G401 (cell line): ENCODE measurements around the gene RNU2-1. TPM values are rescaled to one million over a fixed set of nuclear protein-coding genes. Genes with fewer than 3 reads are reported as not detected.
"Not testable (repeated sequence)": the region's sequence is repeated elsewhere in the genome, so short reads cannot be mapped to it uniquely, and the experiment has no call there.

Experiments used
- DNase-seq: peaks from one replicate; pipeline ENCODE4 v3.0.0-alpha.2; 2015; ENCODE audit warnings: low spot score
- in situ Hi-C: cut with HindIII; loops from 2 replicates; pipeline ENCODE4 v1.10.0; 2016; ENCODE audit warnings: low sequenced_read_pairs, mixed read lengths
- total RNA-seq: library from RNA; depleted of rRNA; stranded (reverse); fragments of >200 nt; shearing (Covaris generic); gene quantifications from 2 replicates; pipeline ENCODE4 v1.2.3, GENCODE V29; 2014; rRNA removed

The RNU2-1 gene
- not detected in 2 replicates for total RNA-seq

DNA sequence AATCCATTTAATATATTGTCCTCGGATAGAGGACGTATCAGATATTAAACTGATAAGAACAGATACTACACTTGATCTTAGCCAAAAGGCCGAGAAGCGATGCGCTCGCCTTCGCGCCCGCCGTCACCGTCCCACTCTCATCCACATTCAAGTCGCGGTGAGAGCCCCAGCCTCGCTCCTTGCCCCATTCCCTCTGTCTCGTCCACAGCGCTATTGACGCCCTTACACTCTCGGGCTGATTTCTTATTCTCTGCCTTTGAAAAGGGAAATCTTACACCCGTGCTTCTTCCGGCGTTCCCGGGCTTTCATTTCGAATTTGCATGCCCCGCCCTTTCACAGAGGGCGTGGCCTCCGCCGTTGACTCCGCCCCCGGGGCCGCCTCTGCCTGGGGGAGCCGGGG is at the start of gene RNU2-1:
Gene RNU2-1 (minus strand): TSS at position 101 of the 400 bp plus-strand sequence.
- in situ Hi-C loops, DNase-seq: not testable (repeated sequence)

DNA sequence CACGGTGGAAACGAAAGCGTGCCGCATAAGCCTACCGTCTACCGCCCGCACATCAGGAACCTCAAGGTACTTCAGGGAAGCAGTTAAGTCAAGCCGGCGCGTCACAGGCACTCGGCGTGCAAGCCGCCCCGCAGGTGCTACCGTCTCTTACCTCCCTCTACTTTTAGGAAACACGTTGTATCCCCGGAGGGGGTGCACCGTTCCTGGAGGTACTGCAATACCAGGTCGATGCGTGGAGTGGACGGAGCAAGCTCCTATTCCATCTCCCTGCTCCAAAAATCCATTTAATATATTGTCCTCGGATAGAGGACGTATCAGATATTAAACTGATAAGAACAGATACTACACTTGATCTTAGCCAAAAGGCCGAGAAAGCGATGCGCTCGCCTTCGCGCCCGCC is 39.1 kb upstream of the RNU2-1 start:
- in situ Hi-C loops, result not testable (repeated sequence)

DNA sequence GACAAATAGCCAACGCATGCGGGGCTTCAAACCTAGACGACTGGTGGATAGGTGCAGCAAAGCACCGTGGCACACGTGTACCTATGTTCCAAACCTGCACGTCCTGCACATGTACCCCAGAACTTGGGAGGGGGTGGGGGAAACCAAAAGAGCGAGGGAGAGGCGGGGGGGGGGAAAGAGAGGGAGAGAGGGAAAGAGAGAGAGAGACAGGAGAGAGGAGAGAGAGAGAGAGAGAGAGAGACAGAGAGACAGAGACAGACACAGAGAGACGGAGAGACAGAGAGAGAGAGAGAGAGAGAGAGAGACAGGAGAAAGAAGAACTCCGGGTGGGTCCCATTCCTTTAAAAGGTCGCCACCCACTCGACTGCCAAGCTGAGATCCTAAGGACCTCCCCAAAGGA is 38.7 kb upstream of the RNU2-1 start:
- in situ Hi-C loops, DNase-seq: not testable (repeated sequence)

More for the DNA sequence above, 39.1 kb upstream of the RNU2-1 start:
- not testable (repeated sequence) for DNase-seq

DNA sequence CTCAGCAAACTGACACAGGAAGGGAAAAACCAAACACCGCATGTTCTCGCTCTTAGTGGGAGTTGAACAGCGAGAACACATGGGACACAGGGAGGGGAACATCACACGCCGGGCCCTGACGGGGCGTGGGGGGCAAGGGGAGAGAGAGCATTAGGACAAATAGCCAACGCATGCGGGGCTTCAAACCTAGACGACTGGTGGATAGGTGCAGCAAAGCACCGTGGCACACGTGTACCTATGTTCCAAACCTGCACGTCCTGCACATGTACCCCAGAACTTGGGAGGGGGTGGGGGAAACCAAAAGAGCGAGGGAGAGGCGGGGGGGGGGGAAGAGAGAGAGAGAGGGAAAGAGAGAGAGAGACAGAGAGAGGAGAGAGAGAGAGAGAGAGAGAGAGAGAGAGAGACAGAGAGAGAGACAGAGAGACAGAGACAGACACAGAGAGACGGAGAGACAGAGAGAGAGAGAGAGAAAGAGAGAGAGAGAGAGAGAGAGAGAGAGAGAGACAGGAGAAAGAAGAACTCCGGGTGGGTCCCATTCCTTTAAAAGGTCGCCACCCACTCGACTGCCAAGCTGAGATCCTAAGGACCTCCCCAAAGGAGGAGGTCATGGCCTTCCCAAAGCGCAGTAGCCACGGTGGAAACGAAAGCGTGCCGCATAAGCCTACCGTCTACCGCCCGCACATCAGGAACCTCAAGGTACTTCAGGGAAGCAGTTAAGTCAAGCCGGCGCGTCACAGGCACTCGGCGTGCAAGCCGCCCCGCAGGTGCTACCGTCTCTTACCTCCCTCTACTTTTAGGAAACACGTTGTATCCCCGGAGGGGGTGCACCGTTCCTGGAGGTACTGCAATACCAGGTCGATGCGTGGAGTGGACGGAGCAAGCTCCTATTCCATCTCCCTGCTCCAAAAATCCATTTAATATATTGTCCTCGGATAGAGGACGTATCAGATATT is 37.1 kb upstream of the RNU2-1 start:
- in situ Hi-C loops, DNase-seq: not testable (repeated sequence)

DNA sequence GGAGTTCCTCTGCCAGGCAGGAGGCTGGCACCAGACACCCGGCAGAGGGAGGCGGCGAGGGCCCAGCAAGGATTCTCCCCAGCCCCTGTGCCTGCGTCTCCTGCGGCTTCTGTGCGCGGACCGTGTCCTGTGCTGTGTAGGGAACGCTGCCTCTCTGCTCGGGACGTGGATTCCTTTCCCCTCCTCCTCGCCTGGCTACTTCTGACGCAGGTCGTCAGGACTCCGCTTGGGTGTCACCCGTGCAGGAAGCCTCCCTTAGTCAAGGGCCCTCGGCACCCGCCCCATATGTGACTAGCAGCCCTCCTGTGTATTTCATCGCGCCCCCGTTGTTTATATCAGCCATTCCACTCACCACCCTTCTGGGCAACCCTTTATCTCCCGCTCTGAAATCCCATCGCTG is 12.7 kb upstream of the RNU2-1 start:
- in situ Hi-C loops, DNase-seq: not testable (repeated sequence)

DNA sequence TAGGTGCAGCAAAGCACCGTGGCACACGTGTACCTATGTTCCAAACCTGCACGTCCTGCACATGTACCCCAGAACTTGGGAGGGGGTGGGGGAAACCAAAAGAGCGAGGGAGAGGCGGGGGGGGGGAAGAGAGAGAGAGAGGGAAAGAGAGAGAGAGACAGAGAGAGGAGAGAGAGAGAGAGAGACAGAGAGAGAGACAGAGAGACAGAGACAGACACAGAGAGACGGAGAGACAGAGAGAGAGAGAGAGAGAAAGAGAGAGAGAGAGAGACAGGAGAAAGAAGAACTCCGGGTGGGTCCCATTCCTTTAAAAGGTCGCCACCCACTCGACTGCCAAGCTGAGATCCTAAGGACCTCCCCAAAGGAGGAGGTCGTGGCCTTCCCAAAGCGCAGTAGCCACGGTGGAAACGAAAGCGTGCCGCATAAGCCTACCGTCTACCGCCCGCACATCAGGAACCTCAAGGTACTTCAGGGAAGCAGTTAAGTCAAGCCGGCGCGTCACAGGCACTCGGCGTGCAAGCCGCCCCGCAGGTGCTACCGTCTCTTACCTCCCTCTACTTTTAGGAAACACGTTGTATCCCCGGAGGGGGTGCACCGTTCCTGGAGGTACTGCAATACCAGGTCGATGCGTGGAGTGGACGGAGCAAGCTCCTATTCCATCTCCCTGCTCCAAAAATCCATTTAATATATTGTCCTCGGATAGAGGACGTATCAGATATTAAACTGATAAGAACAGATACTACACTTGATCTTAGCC is 7.0 kb upstream of the RNU2-1 start:
- in situ Hi-C loops, DNase-seq: not testable (repeated sequence)

DNA sequence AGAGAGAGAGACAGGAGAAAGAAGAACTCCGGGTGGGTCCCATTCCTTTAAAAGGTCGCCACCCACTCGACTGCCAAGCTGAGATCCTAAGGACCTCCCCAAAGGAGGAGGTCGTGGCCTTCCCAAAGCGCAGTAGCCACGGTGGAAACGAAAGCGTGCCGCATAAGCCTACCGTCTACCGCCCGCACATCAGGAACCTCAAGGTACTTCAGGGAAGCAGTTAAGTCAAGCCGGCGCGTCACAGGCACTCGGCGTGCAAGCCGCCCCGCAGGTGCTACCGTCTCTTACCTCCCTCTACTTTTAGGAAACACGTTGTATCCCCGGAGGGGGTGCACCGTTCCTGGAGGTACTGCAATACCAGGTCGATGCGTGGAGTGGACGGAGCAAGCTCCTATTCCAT is 5.8 kb upstream of the RNU2-1 start:
- in situ Hi-C loops, DNase-seq: not testable (repeated sequence)

DNA sequence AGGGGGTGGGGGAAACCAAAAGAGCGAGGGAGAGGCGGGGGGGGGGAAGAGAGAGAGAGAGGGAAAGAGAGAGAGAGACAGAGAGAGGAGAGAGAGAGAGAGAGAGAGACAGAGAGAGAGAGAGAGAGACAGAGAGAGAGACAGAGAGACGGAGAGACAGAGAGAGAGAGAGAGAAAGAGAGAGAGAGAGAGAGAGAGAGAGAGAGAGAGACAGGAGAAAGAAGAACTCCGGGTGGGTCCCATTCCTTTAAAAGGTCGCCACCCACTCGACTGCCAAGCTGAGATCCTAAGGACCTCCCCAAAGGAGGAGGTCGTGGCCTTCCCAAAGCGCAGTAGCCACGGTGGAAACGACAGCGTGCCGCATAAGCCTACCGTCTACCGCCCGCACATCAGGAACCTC is 514 bp downstream of the RNU2-1 start:
- in situ Hi-C loops, DNase-seq: not testable (repeated sequence)

DNA sequence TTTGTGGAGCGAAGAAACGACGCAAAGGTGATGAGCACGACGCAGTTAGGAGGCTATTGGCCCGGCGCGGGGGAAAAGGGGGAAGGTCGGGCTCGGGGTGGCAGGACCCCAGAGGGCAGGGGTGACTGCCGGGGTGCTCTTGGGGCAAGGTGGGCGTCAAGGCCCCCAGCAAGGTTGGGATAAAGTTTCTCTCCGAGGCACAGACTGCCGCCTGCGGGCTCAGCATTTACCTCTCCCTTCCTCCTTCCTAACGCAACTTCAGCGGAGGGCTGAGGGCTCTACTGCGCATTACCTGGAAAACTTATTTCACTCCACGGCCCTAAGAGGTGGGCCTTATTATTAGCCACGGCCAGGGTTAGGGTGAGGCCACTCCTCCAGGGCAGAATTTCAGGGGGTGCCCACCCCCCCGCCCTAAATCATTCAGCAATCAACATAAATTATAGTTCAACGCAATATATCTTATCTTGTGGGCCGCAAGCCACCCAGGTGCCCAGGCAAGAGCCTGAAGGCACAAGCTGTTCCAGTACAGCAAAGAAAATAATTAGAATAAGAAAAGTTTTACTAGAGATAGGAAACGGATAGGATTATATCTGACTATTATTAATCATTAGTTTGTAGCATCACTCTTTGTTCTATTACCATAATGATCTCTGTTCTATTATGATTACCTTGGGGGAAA is 1.6 kb downstream of the RNU2-1 start:
- DNase-seq, result not testable (repeated sequence)

DNA sequence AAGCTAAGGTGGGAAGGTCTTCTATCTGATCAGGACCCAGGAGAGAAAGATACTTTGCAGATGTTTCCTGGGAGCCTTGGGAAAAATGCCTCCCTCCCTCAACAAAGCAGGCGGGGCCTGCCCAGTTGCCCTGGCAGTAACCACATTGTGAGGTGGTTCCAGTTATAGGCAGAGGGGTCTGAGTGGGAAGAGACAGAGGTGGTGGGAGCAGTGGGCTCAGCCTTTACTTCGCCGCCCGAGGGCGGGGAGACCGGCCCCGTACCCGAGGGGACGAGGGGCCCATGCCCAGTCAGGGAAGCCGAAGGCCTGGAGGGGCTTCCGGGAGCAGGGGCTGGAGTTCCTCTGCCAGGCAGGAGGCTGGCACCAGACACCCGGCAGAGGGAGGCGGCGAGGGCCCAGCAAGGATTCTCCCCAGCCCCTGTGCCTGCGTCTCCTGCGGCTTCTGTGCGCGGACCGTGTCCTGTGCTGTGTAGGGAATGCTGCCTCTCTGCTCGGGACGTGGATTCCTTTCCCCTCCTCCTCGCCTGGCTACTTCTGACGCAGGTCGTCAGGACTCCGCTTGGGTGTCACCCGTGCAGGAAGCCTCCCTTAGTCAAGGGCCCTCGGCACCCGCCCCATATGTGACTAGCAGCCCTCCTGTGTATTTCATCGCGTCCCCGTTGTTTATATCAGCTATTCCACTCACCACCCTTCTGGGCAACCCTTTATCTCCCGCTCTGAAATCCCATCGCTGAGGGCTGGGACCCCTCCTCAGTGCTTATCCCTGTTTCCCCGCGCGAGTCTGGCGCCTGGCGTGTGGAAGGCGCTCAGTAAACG is 2.4 kb downstream of the RNU2-1 start:
- DNase-seq, in situ Hi-C loops: not testable (repeated sequence)

More for the DNA sequence above, 1.6 kb downstream of the RNU2-1 start:
- in situ Hi-C loops, result not testable (repeated sequence)

DNA sequence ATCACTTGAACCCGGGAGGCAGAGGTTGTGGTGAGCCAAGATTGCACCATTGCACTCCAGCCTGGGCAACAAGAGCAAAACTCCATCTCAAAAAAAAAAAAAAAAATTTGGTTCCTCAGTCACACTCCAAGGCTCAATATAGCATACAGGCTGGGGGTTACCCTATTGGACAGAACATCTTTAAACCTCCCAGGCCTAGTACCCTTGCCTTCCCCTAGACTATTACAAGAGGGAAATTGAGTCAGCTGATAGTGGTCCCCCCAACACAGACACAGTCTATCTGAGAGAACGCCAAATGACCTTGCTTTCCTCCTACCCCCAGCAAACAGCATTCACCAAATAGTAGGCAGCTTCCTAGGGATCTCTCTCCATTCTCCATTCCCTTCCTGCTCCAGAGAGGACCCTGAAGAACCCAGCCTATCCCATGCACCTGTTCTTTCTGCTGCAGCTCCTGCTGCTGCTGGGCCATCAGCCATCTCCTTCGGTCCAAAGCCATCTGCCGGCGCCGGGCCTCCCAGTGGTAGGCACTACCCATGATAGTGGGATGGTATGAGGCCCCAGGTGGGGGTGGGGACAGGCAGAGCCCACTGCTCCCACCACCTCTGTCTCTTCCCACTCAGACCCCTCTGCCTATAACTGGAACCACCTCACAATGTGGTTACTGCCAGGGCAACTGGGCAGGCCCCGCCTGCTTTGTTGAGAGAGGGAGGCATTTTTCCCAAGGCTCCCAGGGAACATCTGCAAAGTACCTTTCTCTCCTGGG is 5.6 kb downstream of the RNU2-1 start, which contains the start of gene CCDC200:
Gene CCDC200 (minus strand): TSS at position 604 of the 763 bp plus-strand sequence. CDS start 69 bp downstream, at position 535.
- in situ Hi-C loops, DNase-seq: not testable (repeated sequence)

DNA sequence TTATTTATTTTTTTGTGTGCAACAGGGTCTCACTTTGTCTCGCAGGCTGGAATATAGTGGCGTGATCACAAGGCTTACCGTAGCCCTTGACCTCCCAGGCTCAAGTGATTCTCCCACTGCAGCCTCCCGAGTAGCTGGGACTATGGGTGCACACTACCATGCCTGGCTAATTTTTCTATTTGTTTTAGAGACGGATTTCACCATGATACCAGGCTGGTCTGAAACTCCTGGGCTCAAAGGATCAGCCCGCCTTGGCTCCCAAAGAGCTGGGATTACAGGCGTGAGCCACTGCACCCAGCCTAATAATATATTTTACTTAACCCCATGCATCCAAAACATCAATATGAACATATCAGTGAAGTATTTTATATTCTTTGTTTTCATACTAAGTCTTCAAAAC is 7.4 kb downstream of the RNU2-1 start:
- no peak for DNase-seq
- in situ Hi-C loops, result no loop called here

DNA sequence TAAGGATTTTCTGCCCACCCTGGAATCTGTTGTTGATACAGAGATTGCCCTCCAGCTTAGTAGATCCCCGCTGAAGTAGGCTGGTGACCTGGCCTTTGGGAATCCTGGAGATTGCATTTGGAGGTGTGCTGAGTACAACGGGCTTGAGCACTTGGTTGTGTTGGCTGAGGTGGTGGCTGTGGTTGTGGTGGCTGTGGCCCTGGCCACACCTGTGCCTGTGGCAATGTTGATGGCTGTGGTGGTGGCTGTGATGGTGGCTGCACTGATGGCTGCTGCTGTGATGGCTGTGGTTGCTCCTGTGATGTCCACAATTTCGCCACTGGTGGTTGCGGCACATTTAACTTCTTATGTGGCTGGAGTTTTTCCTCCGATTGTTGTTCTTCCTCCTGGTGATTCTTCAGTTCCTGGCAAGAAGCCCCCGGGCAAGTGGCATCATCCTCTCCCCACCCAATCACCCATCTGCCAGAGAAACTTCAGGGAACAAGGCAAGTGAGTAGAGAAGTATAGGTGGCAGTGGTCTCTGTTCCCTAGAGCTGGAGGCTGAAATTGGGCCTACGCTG is 9.6 kb downstream of the RNU2-1 start:
- DNase-seq, result no peak
- in situ Hi-C loops, result no loop called here

DNA sequence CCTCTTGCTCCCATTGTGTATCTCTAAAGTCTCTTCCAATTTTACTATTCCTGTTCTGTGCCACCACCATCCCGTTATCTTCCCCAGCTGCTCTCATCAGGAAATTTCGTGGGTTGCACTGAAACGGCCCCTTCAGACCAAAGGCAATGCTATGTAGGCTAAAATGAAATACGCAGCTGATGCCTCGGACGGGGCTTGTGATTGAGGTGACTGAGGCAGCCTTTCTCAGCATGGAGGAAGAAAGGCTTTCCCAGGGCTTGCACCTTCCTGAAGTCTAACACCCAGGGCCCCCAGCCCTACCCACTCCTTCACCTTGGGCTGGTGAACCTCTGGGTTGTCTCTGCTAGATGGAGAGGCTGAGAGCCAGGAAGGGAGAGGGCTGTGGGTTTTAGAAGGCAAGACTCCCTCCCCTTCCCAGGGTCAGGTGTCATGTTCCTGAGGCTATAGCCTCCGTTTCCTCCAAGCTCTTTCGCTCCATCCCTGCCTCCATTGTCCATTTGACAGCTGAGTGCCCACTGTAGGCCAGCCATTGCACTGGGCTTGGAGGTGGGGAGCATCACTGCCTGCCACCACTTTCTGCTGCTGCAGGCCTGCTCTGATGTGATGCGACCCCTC is 13.2 kb downstream of the RNU2-1 start:
- no peak for DNase-seq
- in situ Hi-C loops, result no loop called here

DNA sequence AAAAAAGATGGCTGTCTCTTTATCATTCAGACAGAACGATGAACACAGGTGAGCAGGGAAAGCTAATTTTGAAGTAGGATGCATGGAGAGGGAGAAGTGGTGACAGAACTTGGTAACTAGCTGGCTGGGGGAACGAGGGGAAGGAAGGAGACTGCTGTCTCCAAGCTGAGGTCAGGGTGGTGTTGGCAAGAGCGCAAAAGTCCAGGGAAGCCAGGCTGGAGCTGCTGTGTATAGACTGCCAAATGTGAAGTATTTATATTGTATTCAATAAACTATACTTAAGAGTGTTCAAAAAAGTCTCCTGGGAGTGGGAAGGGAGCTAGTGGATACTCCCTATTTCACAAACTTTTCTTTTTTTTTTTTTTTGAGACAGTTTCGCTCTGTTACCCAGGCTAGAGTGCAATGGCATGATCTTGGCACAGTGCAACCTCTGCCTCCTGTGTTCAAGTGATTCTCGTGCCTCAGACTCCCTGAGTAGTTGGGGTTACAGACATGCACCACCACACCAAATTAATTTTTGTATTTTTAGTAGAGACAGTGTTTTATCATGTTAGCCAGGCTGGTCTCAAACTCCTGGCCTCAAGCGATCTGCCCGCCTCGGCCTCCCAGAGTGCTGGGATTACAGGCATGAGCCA is 13.9 kb downstream of the RNU2-1 start:
- in situ Hi-C loops, result no loop called here
- no peak for DNase-seq

DNA sequence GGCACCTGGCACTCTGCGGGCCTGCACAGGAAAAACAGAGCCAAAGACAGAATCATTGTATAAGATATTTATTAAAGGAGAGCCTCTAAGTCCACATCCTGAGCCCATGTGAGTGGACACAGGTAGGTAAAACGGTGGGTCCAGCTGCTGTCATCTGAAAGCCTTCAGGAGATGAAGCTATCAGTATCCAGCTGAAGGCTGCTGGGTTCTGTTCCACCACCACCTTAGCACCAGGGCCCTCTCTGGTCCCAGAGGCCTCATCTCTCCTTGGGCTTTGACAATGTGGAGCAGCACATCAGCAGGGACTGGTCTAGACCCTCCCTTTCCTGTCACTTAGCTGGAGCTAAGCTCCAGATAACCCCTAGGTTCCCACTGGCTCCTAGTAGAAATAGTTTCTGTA is 14.8 kb downstream of the RNU2-1 start:
- DNase-seq, result no peak
- in situ Hi-C loops, result no loop called here
